Transverse colon (tissue), 4 donors: ENCODE measurements around the gene IL18. TPM values are rescaled to one million over a fixed set of nuclear protein-coding genes. Genes with fewer than 3 reads are reported as not detected.

ENCODE experiments used
- DNase-seq: peaks from one replicate; pipeline ENCODE4 v3.0.0-alpha.2; 2019
- H3K27ac ChIP-seq, 4 donors: fragments of 200-600 bp; sonication (generic); 2 replicates each; pipeline ENCODE4 v1.5.1; 2016 to 2018; ENCODE audit warnings: inconsistent platforms in 4 of 4
- H3K27me3 ChIP-seq: fragments of 200-600 bp; sonication (generic); 2 replicates; pipeline ENCODE4 v1.5.1; 2017; ENCODE audit warnings: inconsistent platforms
- H3K36me3 ChIP-seq, 4 donors: fragments of 200-600 bp; sonication (generic); 2 replicates each; pipeline ENCODE4 v1.5.1; 2017 to 2019; ENCODE audit warnings: inconsistent platforms in 4 of 4
- H3K4me1 ChIP-seq, 4 donors: fragments of 200-600 bp; sonication (generic); 2 replicates each; pipeline ENCODE4 v1.5.1; 2017 to 2020; ENCODE audit warnings: inconsistent platforms in 4 of 4
- H3K4me3 ChIP-seq, 4 donors: fragments of 200-600 bp; sonication (generic); 1 replicate in 1 of 4; 2 replicates in 3 of 4; pipeline versions ENCODE4 v1.5.1 to v1.6.1; 2017 to 2019; ENCODE audit warnings: inconsistent platforms in 4 of 4
- H3K9me3 ChIP-seq, 2 donors: fragments of 200-600 bp; sonication (generic); 2 replicates each; pipeline ENCODE4 v1.5.1; 2017 to 2019; ENCODE audit warnings: inconsistent platforms in 2 of 2
- EP300 ChIP-seq: sonication (generic); formaldehyde crosslinking; IDR thresholded peaks from one replicate; pipeline ENCODE4 v1.6.1; 2017; ENCODE audit warnings: antibody characterized with exemption, low read depth
- POLR2A ChIP-seq: fragments of 450-650 bp; IDR thresholded peaks from one replicate; pipeline ENCODE4 v1.6.1; 2016; ENCODE audit warnings: antibody characterized with exemption, mild to moderate bottlenecking, moderate library complexity
- POLR2AphosphoS5 ChIP-seq, 3 donors: sonication (generic); formaldehyde crosslinking; IDR thresholded peaks; one replicate each; pipeline ENCODE4 v1.6.1; 2016; ENCODE audit warnings: antibody characterized with exemption in 3 of 3
- WGBS, 2 donors: methylation state at CpG; one replicate each; pipeline ENCODE4 v1.1.5; 2018; ENCODE audit warnings: low coverage in 1 of 2; 5-methylcytosine and 5-hydroxymethylcytosine counted together
- in situ Hi-C, 4 donors: fragments of 200-750 bp; cut with MboI; loops; one replicate each; pipeline versions ENCODE4 v1.15.0 to v1.15.1; 2017; ENCODE audit warnings: low sequenced_read_pairs in 3 of 4, low pct_ligation_motif_present in 1 of 4, low pct_unique_long_range_greater_than_20kb in 1 of 4
- intact Hi-C: fragments of 100-400 bp; cut with DNase I; formaldehyde crosslinking; loops from one replicate; pipeline ENCODE4 v1.15.1; 2023; ENCODE audit warnings: low total_unique reads
- total RNA-seq, 4 donors: library from RNA; depleted of rRNA; stranded (reverse); fragments of >200 nt; gene quantifications; one replicate each; pipeline ENCODE4 v1.1.0, GENCODE V29; 2016
- TF ChIP-seq, protein P1 (sequence below), 5 experiments: fragments of 200-600 bp in 3 of 5; fragments of 450-650 bp in 2 of 5; sonication (generic) in 3 of 5; IDR thresholded peaks; 1 replicate in 2 of 5; 2 replicates in 3 of 5; pipeline ENCODE4 v1.5.1; 2016 to 2017; ENCODE audit warnings: antibody characterized with exemption in 5 of 5, inconsistent platforms in 3 of 5, mild to moderate bottlenecking in 2 of 5, moderate library complexity in 1 of 5

Gene IL18
- total RNA-seq, 4 donors from 2014 or later = 18.1 to 169 (median 76.0) TPM

DNA sequence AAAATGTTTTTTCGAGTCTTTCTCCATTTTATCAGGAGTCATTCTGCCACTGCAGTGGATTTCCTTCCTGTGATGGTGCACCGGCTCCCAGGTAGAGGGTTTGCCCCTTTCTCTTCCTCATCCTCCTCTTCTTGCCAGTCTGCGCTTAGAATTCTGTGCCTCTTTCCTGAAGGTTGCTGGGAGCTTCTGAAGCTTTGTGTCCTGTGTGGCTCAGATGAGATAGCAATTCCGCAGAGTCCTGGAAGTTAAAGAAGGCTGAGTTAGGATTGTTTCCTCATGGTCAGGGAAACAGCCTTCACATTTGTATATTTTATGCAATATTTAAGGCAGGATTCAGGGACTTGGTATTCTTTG, 11.7 kb upstream of the IL18 start:
- intact Hi-C loops (no loop called here), in situ Hi-C loops (loop anchor here in 2 of 4 donors (10.0 kb wide), 1 partner anchor 61 kb away; no protein-coding TSS in a partner anchor)
- no peak for DNase-seq
- TF ChIP-seq EP300 (no peak), POLR2AphosphoS5 (IDR thresholded peaks at IDR 0.05) (no peak), POLR2A (no peak)
- TF ChIP-seq, protein P1, sequence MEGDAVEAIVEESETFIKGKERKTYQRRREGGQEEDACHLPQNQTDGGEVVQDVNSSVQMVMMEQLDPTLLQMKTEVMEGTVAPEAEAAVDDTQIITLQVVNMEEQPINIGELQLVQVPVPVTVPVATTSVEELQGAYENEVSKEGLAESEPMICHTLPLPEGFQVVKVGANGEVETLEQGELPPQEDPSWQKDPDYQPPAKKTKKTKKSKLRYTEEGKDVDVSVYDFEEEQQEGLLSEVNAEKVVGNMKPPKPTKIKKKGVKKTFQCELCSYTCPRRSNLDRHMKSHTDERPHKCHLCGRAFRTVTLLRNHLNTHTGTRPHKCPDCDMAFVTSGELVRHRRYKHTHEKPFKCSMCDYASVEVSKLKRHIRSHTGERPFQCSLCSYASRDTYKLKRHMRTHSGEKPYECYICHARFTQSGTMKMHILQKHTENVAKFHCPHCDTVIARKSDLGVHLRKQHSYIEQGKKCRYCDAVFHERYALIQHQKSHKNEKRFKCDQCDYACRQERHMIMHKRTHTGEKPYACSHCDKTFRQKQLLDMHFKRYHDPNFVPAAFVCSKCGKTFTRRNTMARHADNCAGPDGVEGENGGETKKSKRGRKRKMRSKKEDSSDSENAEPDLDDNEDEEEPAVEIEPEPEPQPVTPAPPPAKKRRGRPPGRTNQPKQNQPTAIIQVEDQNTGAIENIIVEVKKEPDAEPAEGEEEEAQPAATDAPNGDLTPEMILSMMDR (IDR thresholded peaks at IDR 0.05) = no peak
- H3K27ac ChIP-seq = peak overlapping the region; percentile 50 to 73 (median 66)
- H3K9me3 ChIP-seq = no peaks in the 10 kb centered on the region
- H3K4me3 ChIP-seq = peak overlapping the region in 3 of 4 donors; percentile 0 to 20 (median 15)
- H3K36me3 ChIP-seq = no peaks in the 10 kb centered on the region
- WGBS, 2 donors = 0 to 25% methylated on average over 1 to 4 of the region's 4 CpGs
- H3K4me1 ChIP-seq = peaks cover 0 to 12% (median 9%) of the 10 kb centered on the region in 4 donors
- no peaks in the 10 kb centered on the region for H3K27me3 ChIP-seq

GRCh38 chr11:112174789-112175598, 11.1 kb upstream of the IL18 start, which contains the start of gene BCO2:
TSS of gene BCO2 (plus strand) at chr11:112175512. CDS start at chr11:112175602, 90 bp downstream.
- intact Hi-C loops = no loop called here
- peak; percentile 85 for DNase-seq
- Histone ChIP-seq H3K9me3 (no peaks in the 10 kb centered on the region), H3K4me3 (peak within 1 kb of the TSS in 3 of 4 donors; percentile 0 to 20 (median 15)), H3K27me3 (no peaks in the 10 kb centered on the region), H3K36me3 (no peaks in the 10 kb centered on the region), H3K4me1 (peaks cover 0 to 12% (median 9%) of the 10 kb centered on the region in 4 donors), H3K27ac (peak within 1 kb of the TSS; percentile 50 to 73 (median 66))
- in situ Hi-C loops = loop anchor here in 2 of 4 donors (10.0 kb wide), 1 partner anchor 60 kb away; no protein-coding TSS in a partner anchor
- TF ChIP-seq EP300 (no peak), POLR2A (no peak), POLR2AphosphoS5 (IDR thresholded peaks at IDR 0.05) (peak in 2 of 3 donors; percentile 12 to 19)
- TF ChIP-seq, protein P1 (IDR thresholded peaks at IDR 0.05) = peak; percentile 76 to 97 (median 91)
- WGBS, 2 donors = 5% methylated on average over 10 to 11 of the region's 11 CpGs

DNA sequence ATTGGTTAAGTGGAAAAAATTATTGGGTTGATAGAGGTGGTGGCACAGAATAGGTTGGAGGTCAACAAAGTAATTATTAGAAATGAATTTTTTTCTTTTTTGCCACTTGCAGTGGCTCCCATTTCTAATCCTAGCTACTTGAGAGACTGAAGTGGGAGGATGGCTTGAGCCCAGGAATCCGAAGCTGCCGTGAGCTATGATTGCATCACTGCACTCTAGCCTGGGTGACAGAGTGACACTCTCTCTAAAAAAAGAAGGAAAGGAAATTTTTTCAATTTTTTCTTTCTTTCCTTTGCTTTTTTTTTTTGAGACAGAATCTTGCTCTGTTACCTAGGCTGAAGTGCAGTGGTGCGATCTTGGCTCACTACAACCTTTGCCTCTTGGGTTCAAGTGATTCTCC, 9.3 kb upstream of the IL18 start:
- TF ChIP-seq POLR2AphosphoS5 (IDR thresholded peaks at IDR 0.05) = no peak
- no peak for TF ChIP-seq POLR2A
- no peak for TF ChIP-seq EP300
- TF ChIP-seq, protein P1 (IDR thresholded peaks at IDR 0.05) = no peak
- Histone ChIP-seq H3K27ac (no peak overlapping the region), H3K27me3 (no peaks in the 10 kb centered on the region), H3K4me3 (no peak overlapping the region), H3K9me3 (no peaks in the 10 kb centered on the region), H3K36me3 (no peaks in the 10 kb centered on the region), H3K4me1 (peaks cover 0 to 12% (median 9%) of the 10 kb centered on the region in 4 donors)
- intact Hi-C loops (no loop called here), in situ Hi-C loops (loop anchor here in 2 of 4 donors (10.0 kb wide), 1 partner anchor 58 kb away; no protein-coding TSS in a partner anchor)
- DNase-seq = no peak
- WGBS, 2 donors = 59 to 84% methylated on average over 2 to 3 of the region's 3 CpGs

DNA sequence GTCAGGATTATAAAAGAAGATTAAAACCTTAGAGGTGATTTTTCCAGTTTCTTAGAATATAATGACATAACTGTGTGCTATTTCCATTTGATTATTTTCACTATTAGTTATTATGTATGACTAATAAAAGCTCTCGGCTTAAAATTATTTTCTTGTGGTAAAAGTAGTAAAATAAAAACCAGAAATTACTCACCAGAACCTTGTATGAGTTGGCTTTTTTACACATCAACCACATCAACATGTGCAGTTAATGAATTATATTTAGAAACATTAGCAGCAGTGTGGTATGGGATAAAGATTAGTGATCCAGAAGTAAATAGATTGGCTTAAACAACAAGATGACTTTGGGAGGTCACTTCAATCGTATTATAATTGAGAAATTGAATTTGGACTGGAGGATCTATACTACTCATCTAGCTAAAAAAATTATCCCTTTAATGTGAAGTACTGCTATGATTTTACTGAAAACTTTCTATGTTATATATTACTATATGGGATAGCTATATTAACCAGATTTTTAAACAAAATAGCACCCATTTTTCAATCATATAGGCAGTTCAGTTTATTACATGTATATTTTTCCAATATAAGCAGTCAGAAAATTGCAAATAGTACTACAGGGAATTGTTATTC, 8.6 kb upstream of the IL18 start:
- no peaks in the 10 kb centered on the region for H3K36me3 ChIP-seq
- peaks cover 0 to 12% (median 9%) of the 10 kb centered on the region in 4 donors for H3K4me1 ChIP-seq
- TF ChIP-seq POLR2A = no peak
- TF ChIP-seq EP300 = no peak
- no peak for DNase-seq
- in situ Hi-C loops = loop anchor here in 2 of 4 donors (10.0 kb wide), 1 partner anchor 58 kb away; no protein-coding TSS in a partner anchor
- no peaks in the 10 kb centered on the region for H3K9me3 ChIP-seq
- no peaks in the 10 kb centered on the region for H3K27me3 ChIP-seq
- no peak overlapping the region for H3K4me3 ChIP-seq
- 39 to 61% methylated on average over 2 of the region's 2 CpGs for WGBS, 2 donors
- intact Hi-C loops = no loop called here
- no peak overlapping the region for H3K27ac ChIP-seq
